MM.1S (cell line): ENCODE results near the gene PON2.

Source experiments
- DNase-seq: peaks from one replicate; pipeline ENCODE4 v3.0.0-alpha.2; 2015
- H2AFZ ChIP-seq: fragments of 300-600 bp; sonication (generic); 2 replicates; pipeline ENCODE4 v1.6.0; 2016; ENCODE audit warnings: antibody characterized with exemption, low read length
- H3F3A ChIP-seq: fragments of 300-600 bp; sonication (generic); 2 replicates; pipeline ENCODE4 v1.6.1; 2016; ENCODE audit warnings: mild to moderate bottlenecking, antibody characterized with exemption, low read length, moderate library complexity, mixed read lengths; ENCODE audit not compliant: insufficient read depth
- H3K27ac ChIP-seq: fragments of 300-600 bp; sonication (generic); 2 replicates; pipeline ENCODE4 v1.5.1; 2016; ENCODE audit warnings: mild to moderate bottlenecking, low read length
- H3K27me3 ChIP-seq: fragments of 300-600 bp; sonication (generic); replicated peaks from 2 replicates; pipeline ENCODE4 v1.6.0; 2016; ENCODE audit warnings: low read length; ENCODE audit not compliant: insufficient read depth
- H3K36me3 ChIP-seq: fragments of 300-600 bp; sonication (generic); replicated peaks from 2 replicates; pipeline ENCODE4 v1.6.1; 2016; ENCODE audit warnings: mild to moderate bottlenecking, low read length, mixed read lengths; ENCODE audit not compliant: insufficient read depth
- H3K4me1 ChIP-seq: fragments of 300-600 bp; sonication (generic); 2 replicates; pipeline ENCODE4 v1.6.1; 2016; ENCODE audit warnings: low read length, mixed read lengths
- H3K4me2 ChIP-seq: fragments of 300-600 bp; sonication (generic); 2 replicates; pipeline ENCODE4 v1.6.0; 2016; ENCODE audit warnings: low read depth, low read length
- H3K4me3 ChIP-seq: fragments of 300-600 bp; sonication (generic); 2 replicates; pipeline ENCODE4 v1.5.1; 2016; ENCODE audit warnings: low read length, mixed read lengths
- H3K79me2 ChIP-seq: fragments of 300-600 bp; sonication (generic); 2 replicates; pipeline ENCODE4 v1.6.1; 2016; ENCODE audit warnings: mixed run types, low read length, mixed read lengths
- H3K9ac ChIP-seq: fragments of 300-600 bp; sonication (generic); 2 replicates; pipeline ENCODE4 v1.6.1; 2016; ENCODE audit warnings: low read length, mixed read lengths
- H3K9me2 ChIP-seq: fragments of 300-600 bp; sonication (generic); replicated peaks from 2 replicates; pipeline ENCODE4 v1.6.1; 2016; ENCODE audit warnings: mild to moderate bottlenecking, low read length, mixed read lengths; ENCODE audit not compliant: insufficient read depth
- H3K9me3 ChIP-seq: fragments of 300-600 bp; sonication (generic); replicated peaks from 2 replicates; pipeline ENCODE4 v1.6.1; 2016; ENCODE audit warnings: mild to moderate bottlenecking, low read length, mixed read lengths; ENCODE audit not compliant: insufficient read depth
- H4K20me1 ChIP-seq: fragments of 300-600 bp; sonication (generic); 2 replicates; pipeline ENCODE4 v1.6.1; 2016; ENCODE audit warnings: mild to moderate bottlenecking, low read length, moderate library complexity, mixed read lengths; ENCODE audit not compliant: insufficient read depth
- CTCF ChIP-seq: fragments of 300-600 bp; sonication (generic); IDR thresholded peaks from 2 replicates; pipeline ENCODE4 v1.5.1; 2016; ENCODE audit warnings: antibody characterized with exemption, low read length, mixed read lengths
- EZH2 ChIP-seq: fragments of 300-600 bp; sonication (generic); optimal IDR thresholded peaks from 2 replicates; pipeline ENCODE3; 2017; ENCODE audit warnings: low read depth, mild to moderate bottlenecking, antibody characterized with exemption, low read length, mixed read lengths
- EZH2phosphoT487 ChIP-seq: fragments of 300-600 bp; sonication (generic); IDR thresholded peaks from 2 replicates; pipeline ENCODE4 v1.6.1; 2018; ENCODE audit warnings: antibody characterized with exemption, low read length

Gene PON2

GRCh38 chr7:95476072-95476847, 41.4 kb upstream of the PON2 start:
- H3K79me2 ChIP-seq, result no peaks in the 10 kb centered on the region
- H4K20me1 ChIP-seq, result no peaks in the 10 kb centered on the region
- H3K9me2 ChIP-seq, result no peaks in the 10 kb centered on the region
- no peaks in the 10 kb centered on the region for H3K36me3 ChIP-seq
- no peak for DNase-seq
- peaks cover 5% of the 10 kb centered on the region for H3K4me1 ChIP-seq
- H3K9ac ChIP-seq, result no peak overlapping the region
- H3K4me2 ChIP-seq, result no peak overlapping the region
- H3F3A ChIP-seq, result no peaks in the 10 kb centered on the region
- H3K4me3 ChIP-seq, result no peak overlapping the region
- no peaks in the 10 kb centered on the region for H3K9me3 ChIP-seq
- no peak overlapping the region; the same call in 1 of the 2 replicates for H2AFZ ChIP-seq
- no peaks in the 10 kb centered on the region for H3K27me3 ChIP-seq
- TF ChIP-seq EZH2phosphoT487, result no peak
- no peak for TF ChIP-seq CTCF
- TF ChIP-seq EZH2, result no peak
- H3K27ac ChIP-seq, result no peak overlapping the region

GRCh38 chr7:95473276-95473985, 38.6 kb upstream of the PON2 start:
- H3K36me3 ChIP-seq, result no peaks in the 10 kb centered on the region
- no peak overlapping the region for H3K27ac ChIP-seq
- H3K4me3 ChIP-seq, result no peak overlapping the region
- peaks cover 4% of the 10 kb centered on the region for H3F3A ChIP-seq
- no peaks in the 10 kb centered on the region for H3K27me3 ChIP-seq
- H3K9me3 ChIP-seq, result no peaks in the 10 kb centered on the region
- peaks cover 18% of the 10 kb centered on the region for H3K4me1 ChIP-seq
- no peak overlapping the region for H3K9ac ChIP-seq
- no peaks in the 10 kb centered on the region for H3K79me2 ChIP-seq
- no peaks in the 10 kb centered on the region for H3K9me2 ChIP-seq
- no peaks in the 10 kb centered on the region for H4K20me1 ChIP-seq
- no peak for TF ChIP-seq EZH2
- no peak for TF ChIP-seq EZH2phosphoT487
- TF ChIP-seq CTCF, result no peak
- no peak overlapping the region for H2AFZ ChIP-seq
- H3K4me2 ChIP-seq, result no peak overlapping the region
- no peak for DNase-seq

GRCh38 chr7:95472581-95473161, 37.8 kb upstream of the PON2 start:
- peaks cover 18% of the 10 kb centered on the region for H3K4me1 ChIP-seq
- no peak overlapping the region for H3K9ac ChIP-seq
- H3K4me3 ChIP-seq, result no peak overlapping the region
- H3K9me3 ChIP-seq, result no peaks in the 10 kb centered on the region
- no peaks in the 10 kb centered on the region for H4K20me1 ChIP-seq
- peaks cover 4% of the 10 kb centered on the region for H3F3A ChIP-seq
- no peaks in the 10 kb centered on the region for H3K9me2 ChIP-seq
- H3K4me2 ChIP-seq, result no peak overlapping the region
- H3K27ac ChIP-seq, result no peak overlapping the region
- no peak for DNase-seq
- H3K36me3 ChIP-seq, result no peaks in the 10 kb centered on the region
- TF ChIP-seq CTCF (no peak), EZH2phosphoT487 (no peak), EZH2 (no peak)
- no peak overlapping the region for H2AFZ ChIP-seq
- no peaks in the 10 kb centered on the region for H3K27me3 ChIP-seq
- no peaks in the 10 kb centered on the region for H3K79me2 ChIP-seq
